Tibial artery (tissue), 4 donors: ENCODE measurements around the gene MSANTD2.

Experiments used
- DNase-seq, 2 donors: peaks; one replicate each; pipeline ENCODE4 v3.0.0-alpha.2; 2019
- H3K27ac ChIP-seq, 2 donors: fragments of 200-600 bp; sonication (generic) in 1 of 2; 1 replicate in 1 of 2; 2 replicates in 1 of 2; pipeline ENCODE4 v1.5.1; 2018 to 2019; ENCODE audit warnings: mild to moderate bottlenecking in 1 of 2
- H3K27me3 ChIP-seq, 2 donors: fragments of 200-600 bp; sonication (generic) in 1 of 2; one replicate each; pipeline versions ENCODE4 v1.5.1 to v1.6.0; 2016 to 2019
- H3K36me3 ChIP-seq, 3 donors: fragments of 200-600 bp; sonication (generic) in 2 of 3; one replicate each; pipeline ENCODE4 v1.5.1; 2016 to 2019; ENCODE audit warnings: mild to moderate bottlenecking in 2 of 3
- H3K4me1 ChIP-seq, 4 donors: fragments of 200-600 bp; sonication (generic) in 2 of 4; 1 replicate in 3 of 4; 2 replicates in 1 of 4; pipeline ENCODE4 v1.5.1; 2016 to 2019
- H3K4me3 ChIP-seq, 2 donors: fragments of 200-600 bp; sonication (generic) in 1 of 2; 1 replicate in 1 of 2; 2 replicates in 1 of 2; pipeline ENCODE4 v1.5.1; 2018 to 2019; ENCODE audit warnings: mild to moderate bottlenecking in 2 of 2
- H3K9me3 ChIP-seq, 3 donors: fragments of 200-600 bp; sonication (generic) in 1 of 3; one replicate each; pipeline ENCODE4 v1.5.1; 2016 to 2019
- CTCF ChIP-seq, 2 experiments: fragments of 200-600 bp in 1 of 2; fragments of 450-650 bp in 1 of 2; IDR thresholded peaks; one replicate each; pipeline ENCODE4 v1.5.1; 2017 to 2019; ENCODE audit warnings: antibody characterized with exemption in 2 of 2, mild to moderate bottlenecking in 1 of 2, moderate library complexity in 1 of 2
- intact Hi-C: fragments of 100-400 bp; cut with DNase I; formaldehyde crosslinking; loops from one replicate; pipeline ENCODE4 v1.15.0; 2023; ENCODE audit warnings: low total_unique reads

Gene MSANTD2

GRCh38 chr11:124727474-124727873, 72.7 kb downstream of the MSANTD2 start:
- Histone ChIP-seq H3K4me3 (no peak overlapping the region), H3K27ac (no peak overlapping the region), H3K36me3 (no peaks in the 10 kb centered on the region), H3K9me3 (no peaks in the 10 kb centered on the region), H3K4me1 (peaks cover 5 to 23% (median 17%) of the 10 kb centered on the region in 4 donors), H3K27me3 (no peaks in the 10 kb centered on the region)
- intact Hi-C loops = no loop called here
- DNase-seq = no peak
- no peak for TF ChIP-seq CTCF (IDR thresholded peaks at IDR 0.05)

DNA sequence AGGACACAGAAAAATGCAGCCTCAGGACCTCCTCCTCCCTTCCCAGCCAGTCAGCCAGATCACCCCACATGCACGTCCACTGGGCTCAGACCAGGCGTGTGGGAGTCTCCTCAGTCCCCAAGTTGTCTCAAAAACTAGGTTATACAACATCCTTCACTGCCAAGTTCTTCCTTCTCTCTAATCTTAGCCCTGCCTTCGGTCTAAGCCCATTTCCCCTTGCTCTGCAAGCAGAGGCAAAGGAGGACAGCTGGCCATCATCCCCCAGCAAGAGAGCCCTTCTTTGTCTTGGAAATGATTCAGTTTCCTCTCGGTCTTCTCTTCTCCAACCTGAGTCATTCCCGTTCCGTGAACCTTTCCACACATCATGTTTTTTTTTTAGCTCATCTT, 74.5 kb downstream of the MSANTD2 start:
- Histone ChIP-seq H3K4me1 (peaks cover 5 to 25% (median 17%) of the 10 kb centered on the region in 4 donors), H3K36me3 (no peaks in the 10 kb centered on the region), H3K9me3 (no peaks in the 10 kb centered on the region), H3K27ac (peak overlapping the region; percentile 45 to 58), H3K4me3 (no peak overlapping the region), H3K27me3 (no peaks in the 10 kb centered on the region)
- no peak for DNase-seq
- intact Hi-C loops = no loop called here
- TF ChIP-seq CTCF (IDR thresholded peaks at IDR 0.05) = no peak

GRCh38 chr11:124724979-124725718, 75.1 kb downstream of the MSANTD2 start:
- no peaks in the 10 kb centered on the region for H3K36me3 ChIP-seq
- H3K4me3 ChIP-seq = no peak overlapping the region
- intact Hi-C loops = no loop called here
- peaks cover 5 to 25% (median 17%) of the 10 kb centered on the region in 4 donors for H3K4me1 ChIP-seq
- no peaks in the 10 kb centered on the region for H3K27me3 ChIP-seq
- TF ChIP-seq CTCF (IDR thresholded peaks at IDR 0.05) = no peak
- H3K9me3 ChIP-seq = no peaks in the 10 kb centered on the region
- peak overlapping the region; percentile 45 to 58 for H3K27ac ChIP-seq
- peak in 1 of 2 donors; percentile 85 for DNase-seq

DNA sequence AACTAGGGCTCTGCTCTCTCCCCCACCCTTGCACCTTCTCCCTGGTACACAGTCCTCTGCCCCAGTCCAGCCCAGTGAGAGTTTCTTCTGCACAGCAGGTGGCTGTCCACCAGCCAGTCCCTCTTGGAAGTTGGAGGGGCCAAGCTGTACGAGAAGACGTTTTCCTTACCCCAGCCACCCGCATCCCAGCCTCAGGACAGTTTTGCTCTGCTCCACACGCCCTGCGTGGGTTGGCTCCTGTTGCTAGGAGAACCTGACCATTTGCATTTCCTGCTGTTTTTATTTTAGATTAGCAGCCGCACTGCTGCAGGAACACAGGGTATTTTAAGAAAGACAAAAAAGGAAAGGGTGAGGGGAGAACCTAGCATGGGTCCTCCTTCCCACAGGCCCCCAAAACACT, 78.0 kb downstream of the MSANTD2 start:
- intact Hi-C loops = no loop called here
- no peak overlapping the region for H3K27ac ChIP-seq

DNA sequence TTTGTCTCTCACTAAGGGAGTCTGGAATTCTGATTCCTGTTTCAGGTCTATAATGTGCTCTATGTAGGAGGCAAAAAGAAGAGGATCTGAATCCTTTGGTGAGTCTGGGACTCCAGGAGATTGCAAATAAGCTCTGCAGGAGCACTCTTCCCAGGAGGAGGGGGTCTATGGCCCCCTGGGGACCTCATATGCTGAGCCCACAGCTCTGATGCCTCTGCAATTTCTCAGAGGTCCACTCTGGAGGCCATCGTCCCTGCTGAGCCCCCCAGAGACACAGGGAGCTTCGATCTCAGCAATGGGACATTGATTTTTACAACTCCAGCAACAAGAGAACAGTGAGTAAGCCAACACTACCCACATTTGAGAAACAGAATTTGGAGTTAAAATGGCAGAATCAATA, 80.7 kb downstream of the MSANTD2 start:
- H3K27me3 ChIP-seq = no peaks in the 10 kb centered on the region
- intact Hi-C loops = no loop called here
- H3K4me1 ChIP-seq = peaks cover 0 to 25% (median 11%) of the 10 kb centered on the region in 4 donors
- no peak for DNase-seq
- H3K9me3 ChIP-seq = no peaks in the 10 kb centered on the region
- no peak for TF ChIP-seq CTCF (IDR thresholded peaks at IDR 0.05)
- H3K27ac ChIP-seq = no peak overlapping the region
- H3K4me3 ChIP-seq = no peak overlapping the region
- H3K36me3 ChIP-seq = no peaks in the 10 kb centered on the region

More for the DNA sequence above, 78.0 kb downstream of the MSANTD2 start:
- no peaks in the 10 kb centered on the region for H3K27me3 ChIP-seq
- peaks cover 5 to 39% (median 28%) of the 10 kb centered on the region in 4 donors for H3K4me1 ChIP-seq
- no peaks in the 10 kb centered on the region for H3K36me3 ChIP-seq
- TF ChIP-seq CTCF (IDR thresholded peaks at IDR 0.05) = no peak
- DNase-seq = no peak
- H3K9me3 ChIP-seq = no peaks in the 10 kb centered on the region
- H3K4me3 ChIP-seq = no peak overlapping the region
